Measurements from ENCODE around the gene PAX2.
"Not testable (repeated sequence)": the region's sequence is repeated elsewhere in the genome, so short reads cannot be mapped to it uniquely, and the experiment has no call there.

The PAX2 gene

GRCh38 chr10:100744987-100745881 is at the start of gene PAX2:
Gene PAX2 (plus strand): TSS chr10:100745582. CDS start chr10:100746261, 679 bp downstream.
- DNase-seq (ENCODE audit: low spot score): no peak

DNA sequence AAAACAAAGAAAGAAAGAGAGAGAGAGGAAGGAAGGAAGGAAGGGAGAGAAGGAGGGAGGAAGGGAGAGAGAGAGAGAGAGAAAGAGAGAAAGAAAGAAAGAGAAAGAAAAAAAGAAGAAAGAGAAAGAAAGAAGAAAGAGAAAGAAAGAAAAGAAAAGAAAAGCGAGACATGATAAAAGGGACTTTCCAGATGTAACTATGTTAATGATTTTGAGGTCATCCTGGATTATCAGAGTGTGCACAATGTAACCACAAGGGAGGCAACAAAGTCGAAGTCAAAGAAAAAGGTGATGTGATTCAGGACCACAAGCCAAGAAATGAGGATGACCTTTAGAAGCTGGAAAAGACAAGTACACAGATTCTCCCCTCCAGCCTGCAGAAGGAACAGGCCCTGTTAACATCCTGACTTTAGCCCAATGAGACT is 48.9 kb upstream of the PAX2 start:
- no peak for DNase-seq (ENCODE audit: low spot score)

- no peak for DNase-seq (ENCODE audit: low spot score)
Measured at GRCh38 chr10:100697070-100697469, 48.3 kb upstream of the PAX2 start.

DNA sequence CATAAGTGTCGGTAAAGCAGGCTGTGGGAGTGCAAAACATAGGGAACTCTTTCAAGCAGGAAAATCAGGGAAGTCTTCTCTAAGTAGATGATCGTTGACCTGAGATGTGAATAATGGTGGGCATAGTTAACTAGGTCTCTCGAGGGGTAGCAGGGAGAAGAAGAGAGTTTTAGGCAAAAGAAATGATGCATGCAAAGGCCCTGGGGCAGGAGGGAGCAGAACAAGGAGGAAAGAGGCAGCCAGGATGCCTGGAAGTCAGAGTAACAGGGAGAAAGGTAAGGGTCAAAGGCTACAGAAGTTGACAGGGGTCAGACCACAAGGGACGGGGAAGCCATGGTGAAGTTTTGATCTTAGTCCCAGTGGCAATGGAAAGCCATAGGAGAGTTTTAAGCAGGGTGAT is 47.8 kb upstream of the PAX2 start:
- DNase-seq (ENCODE audit: low spot score): no peak

DNA sequence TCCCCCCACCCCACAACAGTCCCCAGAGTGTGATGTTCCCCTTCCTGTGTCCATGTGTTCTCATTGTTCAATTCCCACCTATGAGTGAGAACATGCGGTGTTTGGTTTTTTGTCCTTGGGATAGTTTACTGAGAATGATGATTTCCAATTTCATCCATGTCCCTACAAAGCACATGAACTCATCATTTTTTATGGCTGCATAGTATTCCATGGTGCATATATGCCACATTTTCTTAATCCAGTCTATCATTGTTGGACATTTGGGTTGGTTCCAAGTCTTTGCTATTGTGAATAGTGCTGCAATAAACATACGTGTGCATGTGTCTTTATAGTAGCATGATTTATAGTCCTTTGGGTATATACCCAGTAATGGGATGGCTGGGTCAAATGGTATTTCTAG is 43.7 kb upstream of the PAX2 start:
- DNase-seq (ENCODE audit: low spot score): not testable (repeated sequence)

GRCh38 chr10:100705139-100705538 is 40.2 kb upstream of the PAX2 start:
- DNase-seq (ENCODE audit: low spot score): no peak

GRCh38 chr10:100707261-100707848 is 38.0 kb upstream of the PAX2 start:
- DNase-seq (ENCODE audit: low spot score): no peak

- no peak for DNase-seq (ENCODE audit: low spot score)
Measured at GRCh38 chr10:100709146-100710082, 36.0 kb upstream of the PAX2 start.

DNA sequence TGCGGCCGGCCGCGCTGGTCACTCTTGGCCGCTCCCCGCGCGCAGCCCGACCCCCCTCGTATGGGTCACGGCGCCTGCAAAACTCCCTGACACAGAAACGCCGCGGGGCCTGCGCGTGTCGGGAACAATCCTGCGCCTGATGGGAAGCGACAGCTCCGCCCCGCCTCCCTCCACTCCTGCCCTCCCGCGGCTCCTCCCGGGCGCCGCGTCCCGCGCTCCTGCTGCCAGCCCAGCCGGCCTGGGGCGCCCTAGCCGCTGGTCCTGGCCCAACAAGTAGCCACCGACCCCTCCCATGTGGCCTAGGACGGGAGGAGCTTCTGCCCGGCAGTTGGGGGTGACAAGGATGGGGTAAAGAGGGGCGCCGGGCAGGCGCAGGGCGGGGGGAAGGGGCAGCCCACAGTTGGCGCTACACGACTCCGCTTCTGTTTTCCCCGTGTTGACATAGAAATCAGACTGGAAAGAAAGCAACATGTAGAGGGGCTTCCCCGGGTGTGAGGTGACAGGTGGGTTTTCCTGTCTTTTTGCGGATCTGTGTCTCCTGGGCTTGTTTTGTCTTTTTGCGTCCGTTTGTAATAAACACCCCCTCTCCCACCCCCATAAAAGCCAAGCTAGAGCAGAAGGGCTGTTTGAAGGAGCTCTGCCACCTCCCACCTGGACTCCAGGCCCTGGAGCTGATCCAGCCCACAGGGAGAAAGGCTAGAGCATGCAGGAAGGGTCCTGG is 35.1 kb upstream of the PAX2 start:
- DNase-seq (ENCODE audit: low spot score): no peak

DNA sequence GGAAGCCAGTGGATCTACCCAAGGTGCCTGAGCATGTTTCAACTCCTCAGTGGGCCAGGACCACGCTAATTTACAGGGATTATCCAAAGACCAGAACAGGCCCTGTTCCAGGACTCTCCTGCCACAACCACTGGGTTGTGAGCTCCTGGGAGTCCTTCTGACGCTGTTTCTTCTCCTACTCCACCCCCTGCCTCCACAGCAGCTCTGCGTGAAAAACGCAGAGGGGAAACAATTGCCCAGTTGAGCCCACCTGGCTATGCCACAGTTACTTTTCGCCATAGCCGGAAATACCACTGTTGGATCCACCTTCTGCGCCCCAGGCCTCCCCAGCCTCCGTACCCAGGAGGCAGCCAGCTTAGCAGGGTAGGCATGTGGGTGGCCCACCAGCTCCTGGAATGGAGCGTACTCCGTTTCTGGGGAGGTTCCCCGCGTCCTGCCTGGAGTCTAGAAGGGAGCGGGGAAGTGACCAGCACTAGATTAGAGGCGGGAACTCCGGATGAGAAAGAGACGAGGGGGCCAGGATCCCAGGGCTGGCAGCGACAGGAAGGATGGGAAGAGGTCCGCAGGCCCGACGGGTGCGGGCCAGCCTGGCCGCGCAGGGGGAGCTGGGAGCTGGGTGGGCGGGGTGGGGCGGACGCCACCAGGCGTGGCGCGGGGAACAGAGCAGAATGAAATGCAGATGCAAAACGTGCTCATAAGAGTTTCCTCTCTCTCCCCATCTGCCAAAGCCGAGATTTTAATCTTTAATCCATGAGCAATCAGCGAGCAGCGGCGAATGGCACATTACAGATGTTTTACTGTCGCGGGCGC is 32.1 kb upstream of the PAX2 start:
- DNase-seq (ENCODE audit: low spot score): peak; percentile 62

DNA sequence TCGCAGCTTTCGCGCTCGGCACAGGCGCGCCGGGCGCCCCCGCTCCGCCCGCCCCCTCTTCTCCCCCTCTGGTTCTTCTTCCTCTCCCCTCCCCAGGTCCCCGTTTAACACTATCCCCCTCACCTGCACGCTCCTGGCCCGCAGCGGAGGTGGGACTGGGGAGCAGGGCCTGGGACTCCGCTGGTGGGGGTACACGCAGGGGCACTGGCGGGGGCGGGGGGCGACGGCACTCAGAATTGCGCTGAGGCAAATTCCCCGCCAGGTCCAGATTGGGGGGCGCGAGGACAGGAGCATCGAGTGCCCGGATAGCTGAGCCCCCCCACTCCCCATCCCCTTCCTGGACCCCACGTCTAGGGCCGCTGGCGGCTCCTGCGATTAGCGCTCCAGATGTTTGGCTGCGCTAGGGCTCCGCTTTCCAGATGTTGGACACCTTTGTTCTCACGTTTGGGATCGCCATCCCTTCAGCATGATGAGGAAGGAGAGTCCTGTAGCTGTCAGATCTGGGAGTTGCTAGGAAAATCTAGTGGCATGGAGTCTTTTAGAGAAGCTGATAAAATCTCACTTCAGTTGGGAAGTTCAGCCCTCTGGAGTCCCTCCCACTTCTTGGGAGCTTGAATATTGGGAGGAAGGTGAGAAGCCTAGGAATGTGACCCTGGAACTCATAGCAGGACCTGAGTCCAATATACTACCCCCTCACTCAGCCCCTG is 31.4 kb upstream of the PAX2 start:
- no peak for DNase-seq (ENCODE audit: low spot score)

DNA sequence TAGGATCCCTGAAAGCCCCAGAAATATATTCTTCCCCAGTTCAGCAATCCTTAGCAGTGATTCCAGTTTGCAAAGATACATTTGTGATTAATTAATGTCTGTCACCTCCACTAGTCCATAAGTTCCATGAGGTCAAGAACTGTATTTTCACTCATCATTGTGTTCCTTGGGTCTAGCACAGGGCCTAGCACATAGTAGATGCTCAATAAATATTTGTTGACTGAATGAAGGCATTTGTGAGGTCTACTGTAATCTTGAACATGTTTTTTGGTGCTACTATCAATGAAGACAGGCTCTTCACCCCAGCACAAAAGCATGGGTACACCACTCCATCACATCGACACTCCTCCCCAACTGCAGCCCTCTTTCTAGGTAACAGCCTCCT is 30.8 kb upstream of the PAX2 start:
- no peak for DNase-seq (ENCODE audit: low spot score)

- no peak for DNase-seq (ENCODE audit: low spot score)
Measured at GRCh38 chr10:100715101-100715444, 30.3 kb upstream of the PAX2 start.

- no peak for DNase-seq (ENCODE audit: low spot score)
Measured at GRCh38 chr10:100715445-100716385, 29.7 kb upstream of the PAX2 start.

GRCh38 chr10:100717166-100717565 is 28.2 kb upstream of the PAX2 start:
- DNase-seq (ENCODE audit: low spot score): no peak

DNA sequence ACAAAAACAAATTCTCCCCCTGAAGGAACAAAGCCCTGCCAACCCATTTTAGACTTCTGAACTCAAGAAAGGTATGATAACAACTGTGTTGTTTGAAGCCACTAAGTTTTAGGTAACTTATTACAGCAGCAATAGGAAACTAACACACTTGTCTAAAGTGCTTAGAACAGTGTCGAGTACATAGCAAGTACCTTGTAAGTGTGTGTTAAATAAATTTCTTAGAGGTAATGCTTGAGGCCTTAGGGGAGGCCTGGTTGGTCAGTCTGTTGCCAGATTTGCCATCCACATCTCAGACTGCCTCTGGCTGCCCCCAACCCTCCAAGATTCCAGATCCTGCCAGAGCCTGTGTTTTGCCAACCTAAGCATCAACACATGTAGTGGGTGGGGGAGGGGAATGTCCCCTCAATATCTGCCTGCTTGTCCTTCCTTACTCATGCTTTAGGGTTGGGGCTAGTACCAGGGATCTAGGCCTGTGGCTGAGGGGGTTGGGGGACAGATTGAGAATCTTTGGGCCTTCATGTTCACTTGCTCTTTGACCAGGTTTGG is 27.1 kb upstream of the PAX2 start:
- DNase-seq (ENCODE audit: low spot score): no peak

GRCh38 chr10:100723180-100723579 is 22.2 kb upstream of the PAX2 start:
- no peak for DNase-seq (ENCODE audit: low spot score)

DNA sequence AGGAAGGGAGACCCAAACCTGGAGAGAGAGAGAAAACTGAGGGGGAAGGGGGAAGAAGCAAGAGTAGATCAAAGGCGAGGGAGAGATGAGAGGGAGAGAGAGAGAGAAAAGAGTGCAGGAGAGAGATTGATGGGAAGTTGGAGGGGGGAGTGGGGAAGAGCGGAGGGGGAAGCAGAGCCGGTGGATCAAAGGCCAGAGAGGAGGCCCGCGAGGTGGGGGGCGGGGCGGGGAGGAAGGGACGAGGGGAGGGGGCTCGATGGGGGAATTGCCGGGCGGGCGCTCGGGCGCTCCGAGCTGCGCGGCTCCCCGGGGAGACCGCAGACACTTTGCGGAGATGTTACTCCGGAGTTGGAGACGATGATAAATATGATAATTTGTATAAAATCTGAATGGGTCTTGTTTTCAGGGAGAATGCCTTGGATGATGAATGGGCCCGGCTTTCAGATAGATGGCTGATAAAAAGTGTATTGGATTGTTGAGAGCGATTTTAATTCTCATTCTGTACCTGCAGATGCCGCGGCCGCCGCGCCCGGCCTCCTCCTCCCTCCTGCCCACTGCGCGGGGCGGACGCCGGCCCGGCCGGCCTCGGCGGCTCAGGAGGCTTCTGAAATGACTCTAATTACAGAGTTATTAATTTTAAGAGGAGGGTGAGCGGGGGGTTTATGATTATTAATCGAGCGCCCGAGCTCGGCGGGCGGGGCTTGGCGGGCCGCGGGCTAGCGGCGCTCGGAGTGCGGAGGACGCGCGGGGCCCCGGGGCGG is 21.4 kb upstream of the PAX2 start:
- DNase-seq (ENCODE audit: low spot score): no peak
